ENCODE results near the gene GRAMD4. TPM values are rescaled to one million over a fixed set of nuclear protein-coding genes. Genes with fewer than 3 reads are reported as not detected.

GRAMD4 gene
- total and polyA plus RNA-seq, 10 donors = 16.0 to 46.1 (median 28.6) TPM

DNA sequence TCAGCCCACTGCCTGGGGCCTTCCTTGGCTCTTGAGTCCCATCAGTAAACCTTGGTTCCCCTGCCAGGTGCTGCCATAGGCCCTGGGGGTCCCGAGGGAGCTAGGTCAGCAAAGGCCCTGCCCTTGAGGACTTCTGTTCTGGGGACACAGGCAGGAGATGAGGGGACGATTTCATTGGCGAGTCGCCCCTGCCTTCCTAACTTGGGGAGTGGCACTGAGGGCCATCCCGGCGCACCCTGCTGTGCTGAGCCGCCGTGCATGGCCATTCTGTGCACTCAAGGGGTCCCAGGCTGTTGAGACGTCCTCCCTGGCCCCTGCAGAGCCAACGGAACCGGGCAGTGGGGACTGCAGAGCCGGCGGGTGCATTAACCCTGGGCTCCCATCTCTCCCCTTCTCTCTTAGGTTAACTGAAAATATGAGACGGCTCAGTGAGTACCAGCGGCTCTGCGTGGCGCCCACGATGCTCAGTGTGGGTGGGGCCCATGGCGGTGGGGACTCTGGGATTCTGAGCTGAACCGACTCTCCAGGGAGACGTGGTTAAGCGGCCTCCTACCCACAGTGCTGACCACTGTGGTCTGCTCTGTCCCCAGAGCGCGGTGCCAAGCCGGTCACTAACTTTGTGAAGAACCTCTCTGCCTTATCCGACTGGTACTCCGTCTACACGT lies 43.4 kb downstream of the GRAMD4 start:
- Histone ChIP-seq H3K9me3 (no peaks in the 10 kb centered on the region), H3K36me3 (peaks cover 0 to 99% (median 60%) of the 10 kb centered on the region in 6 donors), H3K4me3 (no peak overlapping the region), H3K4me1 (peaks cover 0 to 16% (median 2%) of the 10 kb centered on the region in 6 donors), H3K27ac (no peak overlapping the region), H3K27me3 (replicated peaks in 1 of 7) (no peaks in the 10 kb centered on the region)
- 92 to 94% (median 93%) methylated on average over 19 to 28 of the region's 28 CpGs for WGBS, 5 donors
- DNase-seq = no peak
- intact Hi-C loops (cut with DNase I; ENCODE audit: low total_unique reads) = no loop called here
- TF ChIP-seq POLR2AphosphoS5 (IDR thresholded peaks at IDR 0.05) (no peak), POLR2A (IDR thresholded peaks at IDR 0.05) (no peak)

DNA sequence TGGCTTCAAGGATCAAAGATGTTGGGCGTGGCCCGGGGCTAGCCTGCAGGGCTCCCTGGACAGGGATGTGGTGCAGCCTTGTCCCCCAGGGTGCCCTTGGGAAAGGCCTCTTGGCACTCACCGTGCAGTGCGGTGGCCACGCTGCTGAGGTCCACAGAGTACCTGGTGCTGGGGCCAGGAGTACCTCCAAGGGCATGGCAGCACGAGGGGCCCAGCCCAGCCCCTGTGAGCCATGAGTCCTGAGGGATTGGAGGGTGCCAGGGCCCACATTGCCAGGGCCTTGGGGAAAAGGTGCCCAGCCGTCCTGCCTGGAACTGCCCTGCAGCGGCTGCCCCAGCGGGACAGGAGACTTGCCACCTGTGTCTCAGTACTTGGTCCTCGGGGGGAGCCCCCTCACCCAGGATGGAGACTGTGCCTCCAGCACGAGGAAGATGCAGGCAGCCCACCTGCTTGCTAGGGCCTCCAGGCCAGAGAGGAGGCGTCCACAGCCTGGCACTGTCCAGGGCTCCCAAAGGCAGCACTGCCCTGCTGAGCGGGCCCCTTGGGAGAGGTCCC lies 44.2 kb downstream of the GRAMD4 start:
- no peak for TF ChIP-seq CTCF (IDR thresholded peaks at IDR 0.05 in 8 of 11, conservative IDR thresholded peaks at IDR 0.05 in 3 of 11)
- TF ChIP-seq POLR2A (IDR thresholded peaks at IDR 0.05) = no peak
- TF ChIP-seq POLR2AphosphoS5 (IDR thresholded peaks at IDR 0.05) = no peak
- peaks cover 0 to 99% (median 67%) of the 10 kb centered on the region in 6 donors for H3K36me3 ChIP-seq
- H3K27ac ChIP-seq = no peak overlapping the region
- no peaks in the 10 kb centered on the region for H3K27me3 ChIP-seq (replicated peaks in 1 of 7)
- no peak for DNase-seq
- H3K4me3 ChIP-seq = no peak overlapping the region
- no peaks in the 10 kb centered on the region for H3K9me3 ChIP-seq
- WGBS, 5 donors = 94 to 100% (median 95%) methylated on average over 3 to 13 of the region's 13 CpGs
- intact Hi-C loops (cut with DNase I; ENCODE audit: low total_unique reads) = no loop called here
- peaks cover 0 to 16% (median 2%) of the 10 kb centered on the region in 6 donors for H3K4me1 ChIP-seq

DNA sequence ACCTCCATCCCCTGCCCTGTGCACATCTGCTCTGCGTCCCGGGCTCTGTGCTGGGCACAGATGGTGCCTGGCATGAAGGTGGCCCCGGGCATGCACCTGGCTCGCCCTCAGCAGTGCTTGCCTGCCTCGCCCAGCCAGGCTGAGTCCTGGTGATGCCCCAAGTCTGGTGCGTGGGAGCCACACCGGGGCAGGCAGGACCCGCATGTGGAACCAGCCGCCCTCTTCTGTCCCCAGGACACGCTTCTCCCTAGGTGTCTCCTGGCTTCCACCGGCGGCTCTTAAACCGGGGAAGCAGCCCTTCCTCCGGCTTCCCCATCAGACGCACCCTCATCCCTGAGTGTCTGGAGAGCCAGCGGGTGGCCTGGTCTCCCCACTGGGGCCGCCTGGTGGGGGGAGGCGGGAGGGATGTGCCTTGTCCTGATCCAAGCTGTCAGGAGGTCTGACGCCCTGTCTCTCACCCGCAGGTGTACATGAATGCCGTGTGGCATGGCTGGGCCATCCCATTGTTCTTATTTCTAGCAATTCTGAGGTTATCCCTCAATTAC lies 45.0 kb downstream of the GRAMD4 start:
- H3K4me3 ChIP-seq = no peak overlapping the region
- DNase-seq = no peak
- H3K27me3 ChIP-seq (replicated peaks in 1 of 7) = no peaks in the 10 kb centered on the region
- peaks cover 0 to 99% (median 67%) of the 10 kb centered on the region in 6 donors for H3K36me3 ChIP-seq
- WGBS, 5 donors = 93 to 96% (median 96%) methylated on average over 19 to 21 of the region's 21 CpGs
- H3K27ac ChIP-seq = no peak overlapping the region
- intact Hi-C loops (cut with DNase I; ENCODE audit: low total_unique reads) = no loop called here
- no peaks in the 10 kb centered on the region for H3K9me3 ChIP-seq
- TF ChIP-seq POLR2A (IDR thresholded peaks at IDR 0.05) (no peak), CTCF (IDR thresholded peaks at IDR 0.05 in 8 of 11, conservative IDR thresholded peaks at IDR 0.05 in 3 of 11) (no peak), POLR2AphosphoS5 (IDR thresholded peaks at IDR 0.05) (no peak)
- peaks cover 0 to 12% (median 2%) of the 10 kb centered on the region in 6 donors for H3K4me1 ChIP-seq

GRCh38 chr22:46665751-46666280 lies 45.6 kb downstream of the GRAMD4 start:
- Histone ChIP-seq H3K4me3 (no peak overlapping the region), H3K27me3 (replicated peaks in 1 of 7) (no peaks in the 10 kb centered on the region), H3K9me3 (no peaks in the 10 kb centered on the region), H3K4me1 (peaks cover 0 to 6% (median 0%) of the 10 kb centered on the region in 6 donors), H3K27ac (no peak overlapping the region), H3K36me3 (peaks cover 0 to 100% (median 70%) of the 10 kb centered on the region in 6 donors)
- TF ChIP-seq CTCF (IDR thresholded peaks at IDR 0.05 in 8 of 11, conservative IDR thresholded peaks at IDR 0.05 in 3 of 11) (no peak), POLR2AphosphoS5 (IDR thresholded peaks at IDR 0.05) (peak in 1 of 3 donors; percentile 10), POLR2A (IDR thresholded peaks at IDR 0.05) (no peak)
- WGBS, 5 donors = 94 to 97% (median 96%) methylated on average over 9 to 18 of the region's 18 CpGs
- no peak for DNase-seq
- intact Hi-C loops (cut with DNase I; ENCODE audit: low total_unique reads) = no loop called here
